ENCODE measurements around the gene DMAC2L.
"Not testable (repeated sequence)": the region's sequence is repeated elsewhere in the genome, so short reads cannot be mapped to it uniquely, and the experiment has no call there.

The DMAC2L gene

GRCh38 chr14:50311972-50312733 is at the start of gene DMAC2L, which contains the start of gene L2HGDH:
Gene DMAC2L, plus strand, starts transcription at chr14:50312324. Its CDS starts 9,164 bp downstream, at chr14:50321488.
Gene L2HGDH, minus strand, starts transcription at chr14:50312229. Its CDS starts 79 bp downstream, at chr14:50312150.
- peak; percentile 72 for DNase-seq (ENCODE audit: low read depth, low spot score)

GRCh38 chr14:50262865-50263264 is 49.3 kb upstream of the DMAC2L start:
- no peak for DNase-seq (ENCODE audit: low read depth, low spot score)

GRCh38 chr14:50263321-50263720 is 48.8 kb upstream of the DMAC2L start:
- no peak for DNase-seq (ENCODE audit: low read depth, low spot score)

- no peak for DNase-seq (ENCODE audit: low read depth, low spot score)
Measured at GRCh38 chr14:50265029-50265428, 47.1 kb upstream of the DMAC2L start.

- no peak for DNase-seq (ENCODE audit: low read depth, low spot score)
Measured at GRCh38 chr14:50270932-50271331, 41.2 kb upstream of the DMAC2L start.

GRCh38 chr14:50272498-50272897 is 39.6 kb upstream of the DMAC2L start:
- no peak for DNase-seq (ENCODE audit: low read depth, low spot score)

- no peak for DNase-seq (ENCODE audit: low read depth, low spot score)
Measured at GRCh38 chr14:50285861-50286260, 26.3 kb upstream of the DMAC2L start.

GRCh38 chr14:50288146-50288545 is 24.0 kb upstream of the DMAC2L start:
- no peak for DNase-seq (ENCODE audit: low read depth, low spot score)

- no peak for DNase-seq (ENCODE audit: low read depth, low spot score)
Measured at GRCh38 chr14:50290306-50290705, 21.8 kb upstream of the DMAC2L start.

GRCh38 chr14:50299585-50299984 is 12.5 kb upstream of the DMAC2L start:
- no peak for DNase-seq (ENCODE audit: low read depth, low spot score)

- no peak for DNase-seq (ENCODE audit: low read depth, low spot score)
Measured at GRCh38 chr14:50301914-50302313, 10.2 kb upstream of the DMAC2L start.

GRCh38 chr14:50303744-50304471 is 8.2 kb upstream of the DMAC2L start:
- DNase-seq (ENCODE audit: low read depth, low spot score) = no peak

GRCh38 chr14:50308363-50308915 is 3.7 kb upstream of the DMAC2L start:
- DNase-seq (ENCODE audit: low read depth, low spot score) = no peak

- no peak for DNase-seq (ENCODE audit: low read depth, low spot score)
Measured at GRCh38 chr14:50310445-50310844, 1.7 kb upstream of the DMAC2L start.

GRCh38 chr14:50311337-50311971 is 670 bp upstream of the DMAC2L start:
- DNase-seq (ENCODE audit: low read depth, low spot score) = no peak

- DNase-seq (ENCODE audit: low read depth, low spot score) = no peak
Measured at GRCh38 chr14:50312734-50313054, 570 bp downstream of the DMAC2L start.

- DNase-seq (ENCODE audit: low read depth, low spot score) = not testable (repeated sequence)
Measured at GRCh38 chr14:50314098-50314497, 2.0 kb downstream of the DMAC2L start.

GRCh38 chr14:50318031-50318626 is 6.0 kb downstream of the DMAC2L start:
- DNase-seq (ENCODE audit: low read depth, low spot score) = no peak

- DNase-seq (ENCODE audit: low read depth, low spot score) = no peak
Measured at GRCh38 chr14:50319293-50319692, 7.2 kb downstream of the DMAC2L start.

- DNase-seq (ENCODE audit: low read depth, low spot score) = no peak
Measured at GRCh38 chr14:50319721-50320120, 7.6 kb downstream of the DMAC2L start.

- DNase-seq (ENCODE audit: low read depth, low spot score) = no peak
Measured at GRCh38 chr14:50320283-50320682, 8.2 kb downstream of the DMAC2L start.

Data from activated naive CD8-positive, alpha-beta T cell treated with anti-CD3 and anti-CD28 coated beads, Interleukin-2, amount 50 U/mL, for 16 hours (primary cell).